NCI-H1694 treated with DMSO at 0.1 percent for 48 hours (cell line): ENCODE data around the gene PEPD.

Experiments used
- DNase-seq: peaks from one replicate; lab custom pipeline; 2025; lab: John Stamatoyannopoulos, UW

The PEPD gene

DNA sequence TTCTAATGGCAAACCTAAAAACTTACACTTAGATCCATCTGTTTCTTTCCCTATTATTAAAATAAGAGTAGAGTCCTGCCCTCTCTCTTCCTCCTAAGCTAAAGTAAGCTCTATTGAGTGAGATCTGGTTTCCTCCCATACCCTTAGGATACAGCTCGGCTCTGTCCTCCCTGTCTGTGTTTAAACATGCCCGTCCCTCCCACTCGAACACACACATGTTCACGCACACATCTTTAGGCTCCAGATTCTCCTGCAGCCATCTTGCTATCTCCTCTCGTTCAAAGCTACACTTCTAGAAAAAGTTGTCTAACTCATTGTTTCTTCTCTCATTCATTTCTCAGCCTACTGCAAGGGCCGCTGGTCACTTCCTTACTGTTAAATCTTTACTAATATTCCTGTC is 163.2 kb downstream of the PEPD start:
- no peak for DNase-seq

- no peak for DNase-seq
Observed at GRCh38 chr19:33357556-33357955, 164.0 kb downstream of the PEPD start.

DNA sequence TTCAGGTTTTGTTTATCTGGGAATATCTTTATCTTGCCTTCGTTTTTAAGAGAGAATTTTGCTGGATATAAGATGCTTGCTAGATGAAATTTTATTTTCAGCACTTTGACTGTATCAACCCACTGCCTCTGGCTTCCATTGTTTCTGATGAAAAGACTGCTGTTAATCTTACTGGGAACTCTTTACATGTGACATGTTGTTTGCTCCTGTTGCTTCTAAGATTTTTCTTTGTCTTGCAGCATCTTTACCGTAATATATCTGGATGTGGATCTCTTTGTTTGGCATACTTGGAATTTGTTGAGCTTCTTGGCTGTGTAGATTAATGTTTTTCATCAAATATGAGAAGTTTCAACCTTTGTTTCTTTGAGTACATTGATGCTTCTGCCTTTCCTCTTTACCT is 166.1 kb downstream of the PEPD start:
- no peak for DNase-seq

GRCh38 chr19:33350538-33351309 is 170.9 kb downstream of the PEPD start:
- no peak for DNase-seq

DNA sequence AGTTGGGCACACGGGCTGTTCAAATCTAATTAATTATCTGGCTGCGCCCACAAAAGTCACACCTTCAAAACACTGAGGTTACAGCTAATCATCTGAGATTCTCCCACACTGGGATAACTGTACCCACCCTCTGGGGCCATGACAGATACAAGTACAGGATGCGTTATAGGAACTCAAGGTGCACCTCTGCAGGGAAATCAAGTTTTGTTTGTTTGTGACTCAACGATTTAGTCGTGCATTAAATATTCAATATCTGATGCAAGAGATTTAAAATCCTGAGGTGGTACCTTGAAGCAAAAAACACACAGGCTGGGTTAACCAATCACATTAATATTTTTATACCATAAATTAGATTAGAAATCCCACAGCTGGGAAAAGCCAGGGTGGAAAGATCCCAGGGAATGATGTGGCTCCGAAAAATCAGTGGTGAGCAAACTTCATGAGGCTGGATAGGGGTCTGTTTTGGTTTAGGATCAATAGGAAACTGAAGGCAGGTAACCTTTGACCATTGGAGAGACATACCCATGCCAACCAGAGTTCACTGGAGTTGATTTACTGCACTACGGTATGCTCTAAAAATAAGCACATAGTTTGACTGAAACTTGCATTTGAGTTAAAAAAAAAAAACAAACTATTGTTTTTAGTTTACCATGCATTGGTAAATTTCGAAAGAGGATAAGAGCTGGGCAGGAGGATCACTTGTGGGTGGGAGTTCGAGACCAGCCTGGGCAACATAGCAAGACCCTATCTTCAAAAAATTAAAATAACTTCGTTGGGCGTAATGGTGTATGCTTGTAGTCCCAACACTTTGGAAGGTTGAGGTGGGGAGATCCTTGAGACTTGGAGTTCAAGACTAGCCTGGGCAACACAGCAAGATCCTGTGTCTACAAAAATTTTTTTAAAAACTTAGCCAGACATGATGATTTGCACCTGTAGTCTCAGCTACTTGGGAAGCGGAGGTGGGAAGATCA is 172.0 kb downstream of the PEPD start:
- DNase-seq = no peak

DNA sequence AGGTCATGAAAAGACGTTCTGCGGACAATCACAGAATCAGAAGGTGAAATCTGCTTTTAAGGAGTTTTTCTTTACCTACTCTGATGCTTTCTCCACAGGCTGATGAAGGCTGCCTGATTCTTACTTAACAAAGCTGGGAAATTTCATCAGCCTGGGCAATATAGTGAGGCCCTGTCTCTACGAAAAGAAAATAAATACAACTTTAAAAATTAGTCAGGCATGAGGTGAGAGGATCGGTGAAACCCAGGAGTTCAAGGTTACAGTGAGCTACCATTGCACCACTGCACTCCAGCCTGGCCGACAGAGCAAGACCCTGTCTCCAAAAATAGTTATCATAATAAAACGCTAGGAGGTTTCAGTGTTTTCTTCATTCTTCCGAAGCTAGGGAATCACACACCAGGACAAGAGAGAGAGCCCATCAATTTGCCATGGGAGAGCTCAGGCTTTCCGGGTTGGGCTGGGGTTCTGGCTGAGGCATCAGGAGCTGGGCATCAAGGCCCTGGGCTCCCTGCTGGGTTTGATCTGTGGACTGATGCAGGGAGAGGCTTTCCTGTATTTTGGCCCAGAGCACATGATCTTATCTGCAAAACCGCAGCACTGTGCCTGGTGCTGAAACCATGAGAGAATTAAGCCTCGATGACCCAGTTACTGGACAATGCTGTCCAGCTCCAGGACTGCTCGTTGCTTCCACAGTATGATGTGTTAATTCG is 173.1 kb downstream of the PEPD start:
- DNase-seq = no peak

- no peak for DNase-seq
Observed at GRCh38 chr19:33347300-33347699, 174.3 kb downstream of the PEPD start.

DNA sequence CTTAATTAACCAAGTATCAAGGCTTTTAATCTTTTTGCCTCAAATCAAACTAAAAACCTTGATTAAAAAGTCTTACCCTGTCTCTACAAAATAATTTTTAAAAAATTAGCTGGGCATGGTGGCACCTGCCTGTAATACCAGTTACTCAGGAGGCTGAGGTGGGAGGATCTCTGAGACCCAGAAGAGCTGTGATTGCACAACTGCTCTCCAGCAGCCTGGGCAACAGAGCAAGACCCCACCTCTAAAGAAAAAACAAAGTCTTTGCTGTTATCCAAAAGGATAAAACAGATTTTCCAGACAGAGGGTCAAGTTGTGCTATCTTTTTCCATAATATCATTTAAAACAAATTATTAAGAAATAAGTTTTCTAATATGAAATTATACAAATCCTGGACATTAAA is 174.9 kb downstream of the PEPD start:
- DNase-seq = no peak

- DNase-seq = no peak
Observed at GRCh38 chr19:33345163-33345562, 176.4 kb downstream of the PEPD start.

GRCh38 chr19:33344573-33344925 is 177.0 kb downstream of the PEPD start:
- DNase-seq = no peak

GRCh38 chr19:33343859-33344572 is 177.6 kb downstream of the PEPD start:
- no peak for DNase-seq

- no peak for DNase-seq
Observed at GRCh38 chr19:33343301-33343700, 178.3 kb downstream of the PEPD start.

DNA sequence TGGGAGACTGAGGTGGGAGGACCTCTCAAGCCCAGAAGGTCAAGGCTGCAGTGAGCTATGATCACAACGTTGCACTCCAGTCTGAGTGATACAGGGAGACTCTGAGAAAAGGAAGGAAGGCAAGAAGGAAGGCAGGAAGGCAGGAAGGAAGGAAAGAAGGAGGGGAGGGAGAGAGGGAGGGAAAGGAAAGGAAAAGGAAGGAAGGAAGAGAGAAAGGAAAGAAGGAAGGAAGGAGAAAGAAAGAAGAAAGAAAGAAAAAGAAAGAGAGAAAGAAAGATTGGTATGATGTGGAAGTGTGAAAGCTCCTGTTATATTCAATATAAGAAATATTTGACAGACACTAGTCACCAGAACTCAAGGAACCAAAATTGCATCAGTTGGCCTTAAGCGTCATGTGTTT is 180.6 kb downstream of the PEPD start:
- DNase-seq = no peak

GRCh38 chr19:33339016-33339984 is 182.3 kb downstream of the PEPD start:
- DNase-seq = no peak
